Measurements from ENCODE around the gene STKLD1. TPM values are rescaled to one million over a fixed set of nuclear protein-coding genes. Genes with fewer than 3 reads are reported as not detected.

Gene STKLD1
- total and polyA plus RNA-seq, 9 of the 15 experiments (the other 6 are each of a cell fraction or from before 2014, with no cell fraction given), result 0.10 to 0.65 (median 0.33) TPM; not detected in 2

DNA sequence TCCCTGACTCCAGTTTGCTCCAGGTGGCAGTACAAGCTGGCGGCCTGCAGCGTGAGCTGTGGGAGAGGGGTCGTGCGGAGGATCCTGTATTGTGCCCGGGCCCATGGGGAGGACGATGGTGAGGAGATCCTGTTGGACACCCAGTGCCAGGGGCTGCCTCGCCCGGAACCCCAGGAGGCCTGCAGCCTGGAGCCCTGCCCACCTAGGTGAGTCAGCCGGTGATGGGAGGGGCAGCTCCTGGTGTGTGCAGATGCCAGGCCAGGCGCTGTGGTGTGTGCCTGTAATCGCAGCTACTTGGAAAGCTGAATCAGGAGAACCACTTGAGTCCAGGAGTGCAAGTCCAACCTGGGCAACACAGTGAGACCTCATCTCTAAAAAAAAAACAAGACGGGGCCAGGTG is 73.6 kb downstream of the STKLD1 start (continued):
- TF ChIP-seq, protein P1, sequence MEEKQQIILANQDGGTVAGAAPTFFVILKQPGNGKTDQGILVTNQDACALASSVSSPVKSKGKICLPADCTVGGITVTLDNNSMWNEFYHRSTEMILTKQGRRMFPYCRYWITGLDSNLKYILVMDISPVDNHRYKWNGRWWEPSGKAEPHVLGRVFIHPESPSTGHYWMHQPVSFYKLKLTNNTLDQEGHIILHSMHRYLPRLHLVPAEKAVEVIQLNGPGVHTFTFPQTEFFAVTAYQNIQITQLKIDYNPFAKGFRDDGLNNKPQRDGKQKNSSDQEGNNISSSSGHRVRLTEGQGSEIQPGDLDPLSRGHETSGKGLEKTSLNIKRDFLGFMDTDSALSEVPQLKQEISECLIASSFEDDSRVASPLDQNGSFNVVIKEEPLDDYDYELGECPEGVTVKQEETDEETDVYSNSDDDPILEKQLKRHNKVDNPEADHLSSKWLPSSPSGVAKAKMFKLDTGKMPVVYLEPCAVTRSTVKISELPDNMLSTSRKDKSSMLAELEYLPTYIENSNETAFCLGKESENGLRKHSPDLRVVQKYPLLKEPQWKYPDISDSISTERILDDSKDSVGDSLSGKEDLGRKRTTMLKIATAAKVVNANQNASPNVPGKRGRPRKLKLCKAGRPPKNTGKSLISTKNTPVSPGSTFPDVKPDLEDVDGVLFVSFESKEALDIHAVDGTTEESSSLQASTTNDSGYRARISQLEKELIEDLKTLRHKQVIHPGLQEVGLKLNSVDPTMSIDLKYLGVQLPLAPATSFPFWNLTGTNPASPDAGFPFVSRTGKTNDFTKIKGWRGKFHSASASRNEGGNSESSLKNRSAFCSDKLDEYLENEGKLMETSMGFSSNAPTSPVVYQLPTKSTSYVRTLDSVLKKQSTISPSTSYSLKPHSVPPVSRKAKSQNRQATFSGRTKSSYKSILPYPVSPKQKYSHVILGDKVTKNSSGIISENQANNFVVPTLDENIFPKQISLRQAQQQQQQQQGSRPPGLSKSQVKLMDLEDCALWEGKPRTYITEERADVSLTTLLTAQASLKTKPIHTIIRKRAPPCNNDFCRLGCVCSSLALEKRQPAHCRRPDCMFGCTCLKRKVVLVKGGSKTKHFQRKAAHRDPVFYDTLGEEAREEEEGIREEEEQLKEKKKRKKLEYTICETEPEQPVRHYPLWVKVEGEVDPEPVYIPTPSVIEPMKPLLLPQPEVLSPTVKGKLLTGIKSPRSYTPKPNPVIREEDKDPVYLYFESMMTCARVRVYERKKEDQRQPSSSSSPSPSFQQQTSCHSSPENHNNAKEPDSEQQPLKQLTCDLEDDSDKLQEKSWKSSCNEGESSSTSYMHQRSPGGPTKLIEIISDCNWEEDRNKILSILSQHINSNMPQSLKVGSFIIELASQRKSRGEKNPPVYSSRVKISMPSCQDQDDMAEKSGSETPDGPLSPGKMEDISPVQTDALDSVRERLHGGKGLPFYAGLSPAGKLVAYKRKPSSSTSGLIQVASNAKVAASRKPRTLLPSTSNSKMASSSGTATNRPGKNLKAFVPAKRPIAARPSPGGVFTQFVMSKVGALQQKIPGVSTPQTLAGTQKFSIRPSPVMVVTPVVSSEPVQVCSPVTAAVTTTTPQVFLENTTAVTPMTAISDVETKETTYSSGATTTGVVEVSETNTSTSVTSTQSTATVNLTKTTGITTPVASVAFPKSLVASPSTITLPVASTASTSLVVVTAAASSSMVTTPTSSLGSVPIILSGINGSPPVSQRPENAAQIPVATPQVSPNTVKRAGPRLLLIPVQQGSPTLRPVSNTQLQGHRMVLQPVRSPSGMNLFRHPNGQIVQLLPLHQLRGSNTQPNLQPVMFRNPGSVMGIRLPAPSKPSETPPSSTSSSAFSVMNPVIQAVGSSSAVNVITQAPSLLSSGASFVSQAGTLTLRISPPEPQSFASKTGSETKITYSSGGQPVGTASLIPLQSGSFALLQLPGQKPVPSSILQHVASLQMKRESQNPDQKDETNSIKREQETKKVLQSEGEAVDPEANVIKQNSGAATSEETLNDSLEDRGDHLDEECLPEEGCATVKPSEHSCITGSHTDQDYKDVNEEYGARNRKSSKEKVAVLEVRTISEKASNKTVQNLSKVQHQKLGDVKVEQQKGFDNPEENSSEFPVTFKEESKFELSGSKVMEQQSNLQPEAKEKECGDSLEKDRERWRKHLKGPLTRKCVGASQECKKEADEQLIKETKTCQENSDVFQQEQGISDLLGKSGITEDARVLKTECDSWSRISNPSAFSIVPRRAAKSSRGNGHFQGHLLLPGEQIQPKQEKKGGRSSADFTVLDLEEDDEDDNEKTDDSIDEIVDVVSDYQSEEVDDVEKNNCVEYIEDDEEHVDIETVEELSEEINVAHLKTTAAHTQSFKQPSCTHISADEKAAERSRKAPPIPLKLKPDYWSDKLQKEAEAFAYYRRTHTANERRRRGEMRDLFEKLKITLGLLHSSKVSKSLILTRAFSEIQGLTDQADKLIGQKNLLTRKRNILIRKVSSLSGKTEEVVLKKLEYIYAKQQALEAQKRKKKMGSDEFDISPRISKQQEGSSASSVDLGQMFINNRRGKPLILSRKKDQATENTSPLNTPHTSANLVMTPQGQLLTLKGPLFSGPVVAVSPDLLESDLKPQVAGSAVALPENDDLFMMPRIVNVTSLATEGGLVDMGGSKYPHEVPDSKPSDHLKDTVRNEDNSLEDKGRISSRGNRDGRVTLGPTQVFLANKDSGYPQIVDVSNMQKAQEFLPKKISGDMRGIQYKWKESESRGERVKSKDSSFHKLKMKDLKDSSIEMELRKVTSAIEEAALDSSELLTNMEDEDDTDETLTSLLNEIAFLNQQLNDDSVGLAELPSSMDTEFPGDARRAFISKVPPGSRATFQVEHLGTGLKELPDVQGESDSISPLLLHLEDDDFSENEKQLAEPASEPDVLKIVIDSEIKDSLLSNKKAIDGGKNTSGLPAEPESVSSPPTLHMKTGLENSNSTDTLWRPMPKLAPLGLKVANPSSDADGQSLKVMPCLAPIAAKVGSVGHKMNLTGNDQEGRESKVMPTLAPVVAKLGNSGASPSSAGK (IDR thresholded peaks at IDR 0.05), result no peak
- no peak for TF ChIP-seq ZNF121 (CRISPR knock-in tag; conservative IDR thresholded peaks at IDR 0.05)
- no peak for TF ChIP-seq GTF2B (IDR thresholded peaks at IDR 0.05; ENCODE audit: extremely low read depth, insufficient read length)
- TF ChIP-seq HEY1 (CRISPR knock-in tag; IDR thresholded peaks at IDR 0.05; ENCODE audit: borderline replicate concordance), result no peak
- no peak for TF ChIP-seq IRF9 (tag; IDR thresholded peaks at IDR 0.05)
- no peak for TF ChIP-seq NCOA4 (IDR thresholded peaks at IDR 0.05; ENCODE audit: partially characterized antibody)
- no peak for TF ChIP-seq HOXB6 (CRISPR knock-in tag; IDR thresholded peaks at IDR 0.05; ENCODE audit: borderline replicate concordance)
- TF ChIP-seq CTBP1 (IDR thresholded peaks at IDR 0.05; ENCODE audit: borderline replicate concordance), result no peak
- TF ChIP-seq ZNF445 (CRISPR knock-in tag; IDR thresholded peaks at IDR 0.05; ENCODE audit: low read depth), result no peak
- TF ChIP-seq SREBF1 (IDR thresholded peaks at IDR 0.05; ENCODE audit: borderline replicate concordance, low read depth, low read length), result no peak

All from K562 (cell line).